Astrocyte (in vitro differentiated cells and primary cell): ENCODE results near the gene MINDY3.

ENCODE experiments used
- EZH2 ChIP-seq: IDR thresholded peaks from 2 replicates; pipeline ENCODE4 v1.6.1; 2012; ENCODE audit warnings: mild to moderate bottlenecking, low read length, inconsistent platforms; ENCODE audit not compliant: insufficient read depth
- TF ChIP-seq, protein P1 (sequence below): IDR thresholded peaks from 2 replicates; pipeline ENCODE4 v1.5.1; 2011; ENCODE audit warnings: low read depth, mild to moderate bottlenecking, inconsistent platforms, low read length, moderate library complexity; ENCODE audit not compliant: insufficient read depth

DNA sequence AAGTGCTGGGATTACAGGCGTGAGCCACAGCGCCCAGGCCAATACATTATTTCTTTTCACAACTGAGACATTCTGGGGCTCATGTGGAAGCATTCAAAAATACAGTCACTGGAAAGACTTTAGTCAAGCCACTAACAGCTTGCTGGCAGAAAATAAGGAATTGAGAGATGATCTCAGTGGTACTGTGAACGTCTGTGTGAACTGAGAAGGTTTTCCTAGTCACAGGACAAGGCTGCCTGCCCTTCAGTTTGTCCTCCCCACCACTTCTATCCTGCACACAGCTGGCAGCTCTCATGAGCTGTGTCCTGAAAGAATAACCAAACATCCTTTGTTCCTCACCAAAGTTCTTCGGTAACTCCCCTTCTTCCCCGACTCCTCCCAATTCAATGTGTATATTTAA, 109.3 kb downstream of the MINDY3 start:
- TF ChIP-seq, protein P1, sequence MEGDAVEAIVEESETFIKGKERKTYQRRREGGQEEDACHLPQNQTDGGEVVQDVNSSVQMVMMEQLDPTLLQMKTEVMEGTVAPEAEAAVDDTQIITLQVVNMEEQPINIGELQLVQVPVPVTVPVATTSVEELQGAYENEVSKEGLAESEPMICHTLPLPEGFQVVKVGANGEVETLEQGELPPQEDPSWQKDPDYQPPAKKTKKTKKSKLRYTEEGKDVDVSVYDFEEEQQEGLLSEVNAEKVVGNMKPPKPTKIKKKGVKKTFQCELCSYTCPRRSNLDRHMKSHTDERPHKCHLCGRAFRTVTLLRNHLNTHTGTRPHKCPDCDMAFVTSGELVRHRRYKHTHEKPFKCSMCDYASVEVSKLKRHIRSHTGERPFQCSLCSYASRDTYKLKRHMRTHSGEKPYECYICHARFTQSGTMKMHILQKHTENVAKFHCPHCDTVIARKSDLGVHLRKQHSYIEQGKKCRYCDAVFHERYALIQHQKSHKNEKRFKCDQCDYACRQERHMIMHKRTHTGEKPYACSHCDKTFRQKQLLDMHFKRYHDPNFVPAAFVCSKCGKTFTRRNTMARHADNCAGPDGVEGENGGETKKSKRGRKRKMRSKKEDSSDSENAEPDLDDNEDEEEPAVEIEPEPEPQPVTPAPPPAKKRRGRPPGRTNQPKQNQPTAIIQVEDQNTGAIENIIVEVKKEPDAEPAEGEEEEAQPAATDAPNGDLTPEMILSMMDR, result no peak
- no peak for TF ChIP-seq EZH2
